GM19193 (cell line): ENCODE data around the gene GALNT2.

ENCODE experiments used
- POLR2A ChIP-seq: IDR thresholded peaks from 4 replicates; pipeline ENCODE4 v1.6.1; 2011; ENCODE audit not compliant: insufficient read depth, insufficient read length; ENCODE audit errors: extremely low read depth

GALNT2 gene

DNA sequence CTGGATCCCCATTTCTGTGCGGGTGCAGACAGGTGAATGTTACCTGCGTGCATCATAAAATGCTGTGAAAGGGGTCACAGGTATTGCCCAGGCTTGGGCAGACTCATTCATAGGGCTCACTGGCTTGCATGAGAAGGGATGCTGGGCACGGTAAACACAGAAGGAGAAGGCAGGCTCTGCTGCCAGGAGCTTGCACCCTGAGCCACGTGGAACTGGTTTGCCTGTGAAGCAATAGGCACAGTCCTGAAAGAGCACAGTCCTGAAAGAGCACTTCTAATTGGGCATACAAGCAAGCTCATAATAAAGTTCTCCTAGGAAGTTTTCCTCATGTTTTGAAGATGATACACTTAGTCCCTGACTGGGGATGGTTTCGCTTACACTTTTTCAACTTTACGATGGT, 40.9 kb downstream of the GALNT2 start:
- TF ChIP-seq POLR2A: no peak

- no peak for TF ChIP-seq POLR2A
Measured at GRCh38 chr1:230108580-230108979, 41.5 kb downstream of the GALNT2 start.

DNA sequence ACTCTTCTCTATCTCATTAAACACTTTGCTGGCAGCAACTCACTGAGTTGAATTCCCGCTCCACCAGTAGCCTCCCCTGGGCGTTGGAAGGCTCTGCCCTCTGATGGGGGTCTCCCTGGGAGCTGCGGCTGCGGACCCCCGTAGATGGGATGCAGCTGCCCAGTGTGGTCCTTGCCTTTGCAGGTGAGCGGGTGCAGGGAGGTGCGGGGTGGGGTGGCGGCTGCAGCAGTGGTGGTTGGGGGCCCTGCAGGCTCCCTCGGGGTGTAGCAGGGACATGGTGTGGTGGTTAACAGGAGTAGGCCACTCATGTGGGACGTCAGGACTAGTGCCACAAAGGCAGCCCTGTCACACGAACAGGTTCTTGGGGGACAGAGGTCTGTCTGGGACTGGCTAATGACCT, 42.0 kb downstream of the GALNT2 start:
- TF ChIP-seq POLR2A: no peak

GRCh38 chr1:230109895-230110667, 43.0 kb downstream of the GALNT2 start:
- peak; percentile 53 for TF ChIP-seq POLR2A

DNA sequence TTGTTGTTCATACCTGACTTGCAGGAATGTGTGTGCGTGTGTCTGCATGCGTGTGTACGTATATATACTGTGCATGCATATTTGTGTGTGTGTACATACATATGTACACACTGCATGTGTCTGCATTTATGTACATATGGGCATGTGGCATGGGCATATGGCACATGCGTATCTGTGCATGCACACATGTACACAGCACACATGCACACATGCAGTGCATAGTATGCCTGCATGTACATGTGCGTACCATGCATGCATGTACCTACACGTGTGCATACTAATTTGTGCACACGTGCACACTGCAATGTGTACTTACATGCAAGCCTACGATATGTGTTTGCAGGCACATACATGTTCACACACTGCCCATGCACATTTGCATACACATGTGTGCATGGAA, 43.9 kb downstream of the GALNT2 start:
- TF ChIP-seq POLR2A: no peak

GRCh38 chr1:230112131-230112701, 45.2 kb downstream of the GALNT2 start:
- no peak for TF ChIP-seq POLR2A

DNA sequence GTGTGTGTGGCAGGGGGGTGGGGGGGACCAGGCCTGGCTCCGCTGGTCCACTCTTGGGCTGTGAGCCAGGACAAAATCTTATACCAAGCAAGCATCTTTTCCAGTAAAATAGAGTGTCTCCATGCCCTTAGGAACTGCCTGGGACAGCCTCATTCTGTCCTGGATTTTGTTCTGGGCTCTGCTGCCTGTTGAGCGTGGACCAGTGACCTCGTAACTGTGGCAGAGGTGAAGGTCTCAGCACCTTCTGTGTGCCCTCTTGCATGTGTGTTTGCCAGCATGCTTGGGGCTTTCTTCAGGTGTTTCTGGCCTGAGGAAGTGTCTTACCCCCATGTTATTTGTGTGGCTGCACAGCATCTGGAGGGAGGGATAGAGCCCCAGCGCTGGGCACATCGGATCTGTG, 45.7 kb downstream of the GALNT2 start:
- no peak for TF ChIP-seq POLR2A

DNA sequence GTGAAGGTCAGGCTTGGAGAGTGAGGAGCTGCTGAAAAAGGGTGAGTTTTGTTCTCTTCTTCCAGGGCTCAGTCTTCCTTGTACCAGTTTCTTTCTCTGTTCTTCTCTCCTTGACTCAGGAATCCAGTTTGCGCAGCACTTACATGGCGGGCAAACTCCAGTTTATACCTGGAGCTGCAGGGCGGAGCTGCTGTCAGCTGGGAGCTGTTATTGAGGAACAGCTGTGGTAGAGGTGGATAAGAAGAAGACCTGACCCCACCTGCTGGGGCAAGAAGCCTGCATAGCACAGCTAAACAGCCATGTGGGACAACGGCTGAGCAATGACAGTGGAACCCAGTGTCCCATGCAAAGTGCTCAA, 46.2 kb downstream of the GALNT2 start:
- TF ChIP-seq POLR2A: no peak

GRCh38 chr1:230113593-230114236, 46.7 kb downstream of the GALNT2 start:
- TF ChIP-seq POLR2A: no peak

GRCh38 chr1:230114237-230114651, 47.2 kb downstream of the GALNT2 start:
- TF ChIP-seq POLR2A: no peak

DNA sequence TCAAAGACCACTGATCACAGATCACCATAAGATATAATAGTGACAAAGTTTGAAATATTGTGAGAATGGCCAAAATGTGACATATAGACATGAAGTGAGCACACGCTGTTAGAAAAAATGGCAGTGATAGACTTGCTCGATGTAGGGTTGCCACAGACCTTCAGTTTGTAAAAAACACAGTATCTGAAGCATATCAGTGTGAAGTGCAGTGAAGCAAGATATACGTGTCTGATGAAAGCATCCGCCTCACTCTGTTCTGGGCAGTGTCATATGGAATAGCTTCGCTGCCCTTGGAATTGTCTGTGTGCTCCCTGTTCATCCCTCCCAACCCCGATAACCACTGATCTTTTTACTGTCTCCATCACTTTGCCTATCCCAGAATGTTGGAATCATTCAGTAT, 50.7 kb downstream of the GALNT2 start:
- TF ChIP-seq POLR2A: no peak

- TF ChIP-seq POLR2A: no peak
Measured at GRCh38 chr1:230119340-230119739, 52.3 kb downstream of the GALNT2 start.

GRCh38 chr1:230120289-230120920, 53.4 kb downstream of the GALNT2 start:
- no peak for TF ChIP-seq POLR2A

DNA sequence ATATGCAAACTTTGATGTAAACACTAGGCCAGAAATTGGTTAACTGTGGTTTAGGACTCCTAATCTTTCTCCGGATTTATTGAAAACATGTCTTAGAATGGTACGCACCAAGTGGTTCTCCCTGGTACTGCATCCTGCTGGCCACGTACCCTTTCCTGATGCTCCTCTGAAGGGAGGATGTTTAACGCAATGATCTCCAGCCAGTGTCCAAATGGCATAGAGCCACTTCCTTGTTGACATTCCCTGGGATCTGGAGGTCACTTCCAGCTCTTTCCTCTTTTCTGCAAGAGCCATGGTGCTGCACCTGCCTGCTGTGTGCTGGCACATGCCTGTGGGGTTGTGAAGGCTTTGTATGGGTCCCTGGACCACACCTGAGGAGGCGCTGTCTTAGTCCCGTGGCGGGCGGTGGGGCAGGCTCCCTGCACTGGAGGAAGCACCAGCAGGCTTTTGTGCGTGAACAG, 53.9 kb downstream of the GALNT2 start:
- TF ChIP-seq POLR2A: no peak

DNA sequence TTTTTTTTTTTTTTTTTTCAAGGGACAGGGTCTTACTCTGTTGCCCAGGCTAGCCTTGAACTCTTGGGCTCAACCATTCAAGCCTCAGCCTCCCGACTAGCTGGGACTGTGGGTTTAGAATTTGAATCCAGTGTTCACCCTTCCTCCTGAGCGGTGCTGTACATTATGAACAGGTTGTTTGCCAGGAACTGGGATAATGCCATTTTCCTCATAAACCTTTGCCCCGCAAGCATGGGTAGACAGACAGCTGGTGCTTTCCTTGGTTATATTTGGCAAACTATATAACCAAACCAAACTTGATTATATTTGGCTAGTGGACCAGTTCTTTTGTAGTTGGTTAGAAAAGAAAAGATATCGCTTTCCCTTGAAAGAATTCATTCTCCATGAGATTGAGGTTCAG, 54.9 kb downstream of the GALNT2 start:
- TF ChIP-seq POLR2A: no peak
